Activated naive CD4-positive, alpha-beta T cell treated with anti-CD3 and anti-CD28 coated beads, Interleukin-2, amount 10 ng/mL, durations not matched to agents 7 days and 5 days (primary cell): ENCODE measurements around the gene MESP2.

Experiments used
- CTCF ChIA-PET: fragments of 350-600 bp; sonication (Branson Sonifier 250); formaldehyde crosslinking; loops from one replicate; lab custom pipeline; 2021; ENCODE audit warnings: antibody characterized with exemption; lab: Charles Lee
- DNase-seq: peaks from one replicate; pipeline ENCODE4 v3.0.0-alpha.2; 2020
- H3K27ac Mint-ChIP-seq: one replicate; pipeline ENCODE4 v1.8.0; 2021; ENCODE audit warnings: mild to moderate bottlenecking, moderate library complexity, mixed read lengths
- H3K27me3 Mint-ChIP-seq: one replicate; pipeline ENCODE4 v1.8.0; 2021; ENCODE audit warnings: mild to moderate bottlenecking, mixed read lengths
- H3K36me3 Mint-ChIP-seq: one replicate; pipeline ENCODE4 v1.8.0; 2021; ENCODE audit warnings: mixed read lengths
- H3K4me1 Mint-ChIP-seq: one replicate; pipeline ENCODE4 v1.8.0; 2021; ENCODE audit warnings: mixed read lengths
- H3K4me3 Mint-ChIP-seq: one replicate; pipeline ENCODE4 v1.8.0; 2021; ENCODE audit warnings: mild to moderate bottlenecking, moderate library complexity, mixed read lengths
- H3K9me3 Mint-ChIP-seq: one replicate; pipeline ENCODE4 v1.8.0; 2021; ENCODE audit warnings: mixed read lengths

Gene MESP2

GRCh38 chr15:89790206-89790605 lies 14.1 kb downstream of the MESP2 start:
- no peak overlapping the region for H3K4me3 Mint-ChIP-seq
- no peak for DNase-seq
- H3K27me3 Mint-ChIP-seq = peaks cover 8% of the 10 kb centered on the region
- no peak overlapping the region for H3K27ac Mint-ChIP-seq
- peaks cover 7% of the 10 kb centered on the region for H3K9me3 Mint-ChIP-seq
- no peaks in the 10 kb centered on the region for H3K4me1 Mint-ChIP-seq
- no peaks in the 10 kb centered on the region for H3K36me3 Mint-ChIP-seq
- CTCF ChIA-PET = no interaction called here

DNA sequence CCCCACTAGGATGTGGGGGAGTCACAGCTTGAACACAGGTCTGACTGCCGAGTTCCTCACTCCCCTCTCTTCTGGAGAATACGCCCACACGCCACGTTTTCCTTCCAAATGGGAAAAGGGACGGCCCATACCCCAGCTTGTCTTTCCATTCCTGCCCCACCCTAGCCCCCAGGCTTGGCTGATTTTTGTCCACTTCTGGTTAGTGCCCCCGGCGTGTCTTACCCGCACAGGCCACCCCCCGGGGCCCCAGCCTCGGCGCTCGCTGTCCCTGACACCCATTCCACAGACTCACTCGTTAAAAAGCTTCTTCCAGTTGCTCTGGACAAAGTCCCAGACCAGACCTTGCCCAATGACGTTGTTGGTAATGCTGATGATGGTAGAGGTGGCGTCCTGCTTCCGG lies 14.5 kb downstream of the MESP2 start:
- Mint-ChIP-seq H3K4me3 (no peak overlapping the region), H3K27ac (no peak overlapping the region), H3K27me3 (peaks cover 13% of the 10 kb centered on the region), H3K9me3 (peaks cover 7% of the 10 kb centered on the region), H3K4me1 (no peaks in the 10 kb centered on the region), H3K36me3 (no peaks in the 10 kb centered on the region)
- DNase-seq = peak; percentile 19
- CTCF ChIA-PET = no interaction called here

GRCh38 chr15:89792106-89792805 lies 16.1 kb downstream of the MESP2 start:
- H3K27ac Mint-ChIP-seq = no peak overlapping the region
- H3K4me1 Mint-ChIP-seq = no peaks in the 10 kb centered on the region
- no peak overlapping the region for H3K4me3 Mint-ChIP-seq
- H3K36me3 Mint-ChIP-seq = no peaks in the 10 kb centered on the region
- peak; percentile 9 for DNase-seq
- peaks cover 21% of the 10 kb centered on the region for H3K27me3 Mint-ChIP-seq
- H3K9me3 Mint-ChIP-seq = peaks cover 7% of the 10 kb centered on the region
- CTCF ChIA-PET = interaction anchor here (1.2 kb wide), 1 partner anchor 55 kb away, joined by 3 read pairs; no protein-coding TSS in a partner anchor

DNA sequence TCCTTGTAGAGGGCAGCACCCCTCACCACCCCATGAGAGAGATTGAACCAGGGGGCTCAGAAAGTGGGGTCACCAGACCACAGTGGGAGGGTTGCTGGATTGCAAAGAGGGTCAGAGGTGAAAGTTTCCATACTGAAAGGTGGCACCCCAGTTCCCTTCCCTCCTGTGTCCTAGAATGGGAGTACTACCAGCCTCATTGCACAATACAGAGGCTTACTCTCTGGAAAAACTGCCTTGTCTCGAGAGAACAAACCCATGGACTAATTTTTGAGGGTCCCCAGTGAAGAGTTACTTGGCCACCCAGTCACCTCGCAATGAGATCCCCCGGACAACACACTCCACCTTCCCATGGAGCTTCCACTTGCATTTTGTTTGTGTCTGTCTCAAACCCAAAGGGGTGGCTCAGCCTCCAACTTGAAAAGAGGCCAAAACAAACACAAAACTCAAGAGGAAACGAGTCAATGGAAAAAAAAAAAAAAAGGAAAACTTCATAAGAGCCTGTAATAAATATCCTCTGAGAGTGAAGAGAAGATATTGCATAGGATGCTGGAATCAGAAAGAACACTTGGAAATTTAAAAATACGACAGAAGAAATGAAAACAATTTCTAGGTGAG lies 18.6 kb downstream of the MESP2 start:
- Mint-ChIP-seq H3K27ac (no peak overlapping the region), H3K27me3 (peaks cover 28% of the 10 kb centered on the region), H3K4me1 (no peaks in the 10 kb centered on the region), H3K36me3 (no peaks in the 10 kb centered on the region), H3K4me3 (no peak overlapping the region), H3K9me3 (no peaks in the 10 kb centered on the region)
- no peak for DNase-seq
- CTCF ChIA-PET = no interaction called here

GRCh38 chr15:89795996-89796395 lies 19.9 kb downstream of the MESP2 start:
- Mint-ChIP-seq H3K27ac (no peak overlapping the region), H3K27me3 (peaks cover 28% of the 10 kb centered on the region), H3K4me3 (no peak overlapping the region), H3K36me3 (no peaks in the 10 kb centered on the region), H3K4me1 (no peaks in the 10 kb centered on the region), H3K9me3 (no peaks in the 10 kb centered on the region)
- no peak for DNase-seq
- CTCF ChIA-PET = no interaction called here

DNA sequence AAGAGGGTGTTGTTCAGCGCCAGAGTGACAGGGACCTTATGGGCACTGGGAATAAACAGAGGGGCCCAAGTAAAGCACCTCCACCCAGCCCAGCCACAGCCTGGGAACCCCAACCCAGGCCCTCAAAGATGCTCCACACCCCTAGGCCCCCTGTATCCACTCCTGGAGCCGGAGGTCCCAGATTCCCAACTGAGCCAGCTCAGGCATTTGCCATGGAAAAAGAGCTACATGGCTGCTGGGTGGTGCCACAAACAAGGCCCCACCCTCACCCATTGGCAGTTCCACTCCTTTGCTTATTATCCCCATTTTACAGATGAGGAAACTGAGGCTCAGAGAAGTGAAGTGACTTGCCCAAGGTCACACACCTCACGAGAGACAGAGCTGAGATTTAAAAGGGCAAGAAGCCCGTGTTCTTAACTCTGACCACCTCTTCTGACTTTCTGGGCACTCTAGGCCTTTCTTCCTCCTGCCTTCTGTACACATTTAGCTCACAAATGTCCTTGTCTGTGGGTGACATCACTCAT lies 21.6 kb downstream of the MESP2 start:
- no peak for DNase-seq
- Mint-ChIP-seq H3K36me3 (no peaks in the 10 kb centered on the region), H3K4me3 (no peak overlapping the region), H3K27ac (no peak overlapping the region), H3K4me1 (no peaks in the 10 kb centered on the region), H3K9me3 (no peaks in the 10 kb centered on the region), H3K27me3 (peaks cover 32% of the 10 kb centered on the region)
- CTCF ChIA-PET = interaction anchor here (0.8 kb wide), 1 partner anchor 37 kb away, joined by 3 read pairs; no protein-coding TSS in a partner anchor

DNA sequence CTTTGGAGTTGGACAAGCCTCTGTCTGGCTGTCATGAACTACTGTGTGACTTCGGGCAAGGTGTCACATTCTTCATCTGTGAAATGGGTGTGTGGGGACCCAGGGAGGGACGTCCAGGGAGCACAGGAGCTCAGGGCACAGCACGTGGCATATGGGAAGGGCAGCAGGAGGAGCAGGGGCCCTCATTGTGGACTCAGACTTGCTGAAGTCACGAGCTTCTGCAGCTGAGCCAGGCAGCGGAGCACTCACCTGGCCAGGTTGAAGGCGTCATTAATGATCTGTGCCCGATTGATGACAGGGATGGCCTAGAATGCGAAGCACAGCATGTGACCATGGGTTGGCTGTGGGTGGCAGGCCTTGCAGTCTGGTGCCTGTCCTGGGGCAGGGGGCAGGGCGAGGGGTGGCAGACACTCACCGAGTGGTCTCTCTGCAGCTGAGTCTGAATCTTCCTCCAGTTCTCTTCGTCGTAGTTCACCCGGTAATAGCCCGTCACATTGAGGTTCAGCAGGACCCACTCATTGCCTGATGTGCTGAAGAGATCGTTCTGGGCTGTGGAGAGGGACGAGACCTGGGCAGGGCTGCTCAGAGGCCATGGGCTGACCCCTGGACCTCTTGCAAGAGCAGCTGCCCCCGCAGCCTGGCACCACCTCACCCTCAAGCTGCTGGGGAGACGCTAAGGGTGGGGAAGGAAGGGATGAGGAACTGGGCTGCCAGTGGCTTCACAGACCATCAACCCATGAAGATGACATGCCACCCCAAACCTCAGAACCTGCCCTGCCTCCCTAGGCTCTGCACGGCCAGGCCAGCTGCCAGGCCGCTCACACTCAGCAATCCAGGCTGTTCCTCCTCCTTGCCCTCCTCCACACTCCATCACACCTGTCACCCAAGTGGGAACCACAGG lies 23.1 kb downstream of the MESP2 start:
- Mint-ChIP-seq H3K4me3 (no peak overlapping the region), H3K27ac (no peak overlapping the region), H3K27me3 (peaks cover 32% of the 10 kb centered on the region), H3K36me3 (no peaks in the 10 kb centered on the region), H3K9me3 (no peaks in the 10 kb centered on the region), H3K4me1 (no peaks in the 10 kb centered on the region)
- no peak for DNase-seq
- CTCF ChIA-PET = no interaction called here

DNA sequence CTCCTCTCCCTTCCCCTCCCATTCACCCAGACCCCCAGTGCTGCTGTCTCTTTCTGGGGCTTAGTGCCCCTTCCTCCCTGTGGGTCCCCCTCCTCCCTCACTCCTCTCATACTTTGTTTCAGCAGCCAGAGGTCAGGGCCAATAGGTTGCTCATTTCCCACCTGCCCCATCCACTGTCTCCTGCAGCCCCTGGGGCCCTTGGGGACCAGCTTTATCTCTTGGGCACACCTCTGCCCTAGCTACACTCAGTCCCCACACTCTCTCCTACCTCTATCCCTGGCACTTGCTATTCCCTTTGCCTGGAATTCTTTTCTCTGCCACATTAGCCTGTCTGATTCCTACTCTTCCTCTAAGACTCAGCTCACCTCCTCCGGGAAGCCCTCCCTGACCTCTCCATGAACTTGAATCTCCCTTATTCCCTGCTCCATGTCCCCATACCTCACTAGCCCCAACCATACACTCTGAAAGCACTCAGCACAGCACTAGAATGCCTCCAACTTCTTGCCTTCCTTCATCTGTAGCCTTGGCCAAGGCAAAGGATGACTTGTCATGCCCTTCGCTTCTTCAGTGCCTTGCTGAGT lies 23.9 kb downstream of the MESP2 start:
- CTCF ChIA-PET = no interaction called here
- Mint-ChIP-seq H3K27me3 (peaks cover 26% of the 10 kb centered on the region), H3K4me3 (no peak overlapping the region), H3K4me1 (no peaks in the 10 kb centered on the region), H3K9me3 (no peaks in the 10 kb centered on the region), H3K36me3 (no peaks in the 10 kb centered on the region), H3K27ac (no peak overlapping the region)
- no peak for DNase-seq

GRCh38 chr15:89801471-89802195 lies 25.5 kb downstream of the MESP2 start:
- Mint-ChIP-seq H3K9me3 (no peaks in the 10 kb centered on the region), H3K27ac (no peak overlapping the region), H3K4me3 (no peak overlapping the region), H3K27me3 (peaks cover 16% of the 10 kb centered on the region), H3K36me3 (no peaks in the 10 kb centered on the region), H3K4me1 (no peaks in the 10 kb centered on the region)
- DNase-seq = peak; percentile 20
- CTCF ChIA-PET = interaction anchor here (1.1 kb wide), 1 partner anchor 40 kb away, joined by 3 read pairs; no protein-coding TSS in a partner anchor

- Mint-ChIP-seq H3K4me1 (no peaks in the 10 kb centered on the region), H3K4me3 (no peak overlapping the region), H3K36me3 (no peaks in the 10 kb centered on the region), H3K9me3 (no peaks in the 10 kb centered on the region), H3K27me3 (peaks cover 10% of the 10 kb centered on the region), H3K27ac (no peak overlapping the region)
- peak; percentile 15 for DNase-seq
- CTCF ChIA-PET = no interaction called here
Measured at GRCh38 chr15:89802231-89802928, 26.2 kb downstream of the MESP2 start.

DNA sequence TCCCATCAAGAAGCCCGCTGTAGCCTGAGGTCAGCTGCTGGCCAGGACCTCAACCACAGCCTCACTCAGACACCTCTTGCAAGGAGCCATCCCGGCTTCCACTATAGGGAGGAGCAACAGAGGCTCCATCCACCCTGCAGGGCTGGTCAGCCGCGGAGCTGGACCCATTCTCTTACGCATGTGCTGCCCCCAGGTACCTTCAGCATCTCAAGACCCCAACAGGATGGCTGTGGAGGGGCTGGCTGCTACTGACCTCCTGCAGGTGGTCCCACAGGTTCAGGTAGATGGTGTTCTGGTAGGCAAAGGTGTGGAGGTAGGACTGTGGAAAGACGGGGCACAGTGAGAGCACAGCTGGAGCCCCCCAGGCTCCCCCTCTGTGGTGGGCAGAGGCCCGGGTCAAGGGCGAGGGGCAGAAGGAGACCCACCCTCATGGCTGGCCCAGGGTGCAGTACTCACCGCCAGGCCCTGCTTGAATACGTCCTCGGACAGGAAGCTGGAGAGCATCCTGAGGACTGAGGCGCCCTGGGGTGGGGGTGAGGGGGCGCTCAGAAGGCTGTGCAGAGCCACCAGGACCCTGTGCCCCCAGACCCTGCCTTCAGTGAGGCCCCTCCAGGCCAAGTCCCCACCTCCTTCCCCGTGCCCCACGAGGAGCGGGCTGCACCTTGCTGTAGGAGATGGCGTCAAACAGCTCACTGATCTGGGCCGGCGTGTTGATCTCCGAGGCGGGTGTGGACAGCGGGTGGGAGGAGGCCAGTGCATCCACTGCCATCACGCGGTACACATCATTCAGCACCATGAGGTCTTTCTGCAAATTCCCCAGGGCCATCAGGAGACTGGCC lies 27.1 kb downstream of the MESP2 start:
- peaks cover 9% of the 10 kb centered on the region for H3K27me3 Mint-ChIP-seq
- no peaks in the 10 kb centered on the region for H3K36me3 Mint-ChIP-seq
- peak; percentile 16 for DNase-seq
- no peak overlapping the region for H3K4me3 Mint-ChIP-seq
- no peaks in the 10 kb centered on the region for H3K4me1 Mint-ChIP-seq
- CTCF ChIA-PET = no interaction called here
- no peaks in the 10 kb centered on the region for H3K9me3 Mint-ChIP-seq
- no peak overlapping the region for H3K27ac Mint-ChIP-seq

GRCh38 chr15:89803941-89804800 lies 28.0 kb downstream of the MESP2 start:
- DNase-seq = peak; percentile 13
- Mint-ChIP-seq H3K4me3 (no peak overlapping the region), H3K36me3 (no peaks in the 10 kb centered on the region), H3K27ac (no peak overlapping the region), H3K4me1 (no peaks in the 10 kb centered on the region), H3K9me3 (no peaks in the 10 kb centered on the region), H3K27me3 (peaks cover 5% of the 10 kb centered on the region)
- CTCF ChIA-PET = no interaction called here
